ENCODE results near the gene DCAF17.

DNA sequence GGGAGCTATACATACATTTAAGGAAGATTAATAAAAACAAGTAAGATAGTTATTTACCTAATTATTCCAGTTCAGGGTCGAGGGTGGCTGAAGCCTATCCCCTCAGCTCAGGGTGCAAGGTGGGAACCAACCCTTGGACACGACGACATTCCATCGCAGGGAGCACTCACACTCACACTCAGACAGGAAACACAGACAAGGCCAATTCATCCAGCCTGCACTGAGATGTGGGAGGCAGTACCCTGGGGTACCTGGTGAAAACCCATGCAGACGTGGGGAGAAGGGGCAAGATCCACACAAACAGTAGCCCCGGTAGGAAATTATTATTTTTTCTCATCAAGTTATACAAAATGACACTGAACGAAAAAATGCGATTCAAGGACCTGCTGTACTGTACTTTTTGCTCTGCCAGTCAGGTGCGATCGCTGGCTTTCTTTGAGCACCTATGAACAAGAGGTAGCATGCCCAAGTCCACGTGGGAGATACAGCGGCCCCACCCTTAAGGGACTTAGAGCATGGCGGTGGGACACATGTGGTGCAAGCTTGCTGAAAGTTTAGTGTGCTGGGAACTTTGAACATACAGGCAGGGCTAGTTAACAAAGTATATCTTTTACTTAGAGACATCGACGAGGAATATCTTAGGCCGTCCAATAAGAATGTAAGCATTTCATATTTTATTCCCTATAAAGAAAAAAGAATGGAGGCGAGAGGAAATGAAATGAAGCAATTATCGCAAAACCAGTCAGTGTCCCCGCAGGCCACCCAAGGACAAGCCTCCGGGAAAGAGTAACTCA lies 860 bp upstream of the DCAF17 start:
- TF ChIP-seq, protein P1, sequence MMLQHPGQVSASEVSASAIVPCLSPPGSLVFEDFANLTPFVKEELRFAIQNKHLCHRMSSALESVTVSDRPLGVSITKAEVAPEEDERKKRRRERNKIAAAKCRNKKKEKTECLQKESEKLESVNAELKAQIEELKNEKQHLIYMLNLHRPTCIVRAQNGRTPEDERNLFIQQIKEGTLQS (IDR thresholded peaks at IDR 0.05), result no peak
- TF ChIP-seq YY1 (IDR thresholded peaks at IDR 0.05) (no peak), GABPA (IDR thresholded peaks at IDR 0.05 in 1 of 2, conservative IDR thresholded peaks at IDR 0.05 in 1 of 2) (no peak), RAD21 (IDR thresholded peaks at IDR 0.05) (no peak), HNF4A (conservative IDR thresholded peaks at IDR 0.05) (no peak), RXRA (IDR thresholded peaks at IDR 0.05) (no peak), TAF1 (conservative IDR thresholded peaks at IDR 0.05) (no peak), JUND (IDR thresholded peaks at IDR 0.05) (no peak), EGR1 (IDR thresholded peaks at IDR 0.05; ENCODE audit: low read depth in 2 of 2) (no peak), SP1 (IDR thresholded peaks at IDR 0.05) (no peak)
- TF ChIP-seq, protein P2, sequence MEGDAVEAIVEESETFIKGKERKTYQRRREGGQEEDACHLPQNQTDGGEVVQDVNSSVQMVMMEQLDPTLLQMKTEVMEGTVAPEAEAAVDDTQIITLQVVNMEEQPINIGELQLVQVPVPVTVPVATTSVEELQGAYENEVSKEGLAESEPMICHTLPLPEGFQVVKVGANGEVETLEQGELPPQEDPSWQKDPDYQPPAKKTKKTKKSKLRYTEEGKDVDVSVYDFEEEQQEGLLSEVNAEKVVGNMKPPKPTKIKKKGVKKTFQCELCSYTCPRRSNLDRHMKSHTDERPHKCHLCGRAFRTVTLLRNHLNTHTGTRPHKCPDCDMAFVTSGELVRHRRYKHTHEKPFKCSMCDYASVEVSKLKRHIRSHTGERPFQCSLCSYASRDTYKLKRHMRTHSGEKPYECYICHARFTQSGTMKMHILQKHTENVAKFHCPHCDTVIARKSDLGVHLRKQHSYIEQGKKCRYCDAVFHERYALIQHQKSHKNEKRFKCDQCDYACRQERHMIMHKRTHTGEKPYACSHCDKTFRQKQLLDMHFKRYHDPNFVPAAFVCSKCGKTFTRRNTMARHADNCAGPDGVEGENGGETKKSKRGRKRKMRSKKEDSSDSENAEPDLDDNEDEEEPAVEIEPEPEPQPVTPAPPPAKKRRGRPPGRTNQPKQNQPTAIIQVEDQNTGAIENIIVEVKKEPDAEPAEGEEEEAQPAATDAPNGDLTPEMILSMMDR (IDR thresholded peaks at IDR 0.05; ENCODE audit: low read depth, low read length, missing input control), result no peak
- TF ChIP-seq, protein P3, sequence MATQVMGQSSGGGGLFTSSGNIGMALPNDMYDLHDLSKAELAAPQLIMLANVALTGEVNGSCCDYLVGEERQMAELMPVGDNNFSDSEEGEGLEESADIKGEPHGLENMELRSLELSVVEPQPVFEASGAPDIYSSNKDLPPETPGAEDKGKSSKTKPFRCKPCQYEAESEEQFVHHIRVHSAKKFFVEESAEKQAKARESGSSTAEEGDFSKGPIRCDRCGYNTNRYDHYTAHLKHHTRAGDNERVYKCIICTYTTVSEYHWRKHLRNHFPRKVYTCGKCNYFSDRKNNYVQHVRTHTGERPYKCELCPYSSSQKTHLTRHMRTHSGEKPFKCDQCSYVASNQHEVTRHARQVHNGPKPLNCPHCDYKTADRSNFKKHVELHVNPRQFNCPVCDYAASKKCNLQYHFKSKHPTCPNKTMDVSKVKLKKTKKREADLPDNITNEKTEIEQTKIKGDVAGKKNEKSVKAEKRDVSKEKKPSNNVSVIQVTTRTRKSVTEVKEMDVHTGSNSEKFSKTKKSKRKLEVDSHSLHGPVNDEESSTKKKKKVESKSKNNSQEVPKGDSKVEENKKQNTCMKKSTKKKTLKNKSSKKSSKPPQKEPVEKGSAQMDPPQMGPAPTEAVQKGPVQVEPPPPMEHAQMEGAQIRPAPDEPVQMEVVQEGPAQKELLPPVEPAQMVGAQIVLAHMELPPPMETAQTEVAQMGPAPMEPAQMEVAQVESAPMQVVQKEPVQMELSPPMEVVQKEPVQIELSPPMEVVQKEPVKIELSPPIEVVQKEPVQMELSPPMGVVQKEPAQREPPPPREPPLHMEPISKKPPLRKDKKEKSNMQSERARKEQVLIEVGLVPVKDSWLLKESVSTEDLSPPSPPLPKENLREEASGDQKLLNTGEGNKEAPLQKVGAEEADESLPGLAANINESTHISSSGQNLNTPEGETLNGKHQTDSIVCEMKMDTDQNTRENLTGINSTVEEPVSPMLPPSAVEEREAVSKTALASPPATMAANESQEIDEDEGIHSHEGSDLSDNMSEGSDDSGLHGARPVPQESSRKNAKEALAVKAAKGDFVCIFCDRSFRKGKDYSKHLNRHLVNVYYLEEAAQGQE (IDR thresholded peaks at IDR 0.05), result no peak
- TF ChIP-seq, protein P4, sequence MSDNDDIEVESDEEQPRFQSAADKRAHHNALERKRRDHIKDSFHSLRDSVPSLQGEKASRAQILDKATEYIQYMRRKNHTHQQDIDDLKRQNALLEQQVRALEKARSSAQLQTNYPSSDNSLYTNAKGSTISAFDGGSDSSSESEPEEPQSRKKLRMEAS (IDR thresholded peaks at IDR 0.05), result no peak

Data from liver (tissue), 3 donors.